ENCODE data around the gene BRINP1.

- no peak for TF ChIP-seq GATA3 (IDR thresholded peaks at IDR 0.05; ENCODE audit: low read depth, low read length)
- TF ChIP-seq GATA2 (IDR thresholded peaks at IDR 0.05; ENCODE audit: low read depth, low read length), result no peak
Observed at GRCh38 chr9:119302988-119303698, 66.1 kb downstream of the BRINP1 start.
